Lower lobe of right lung (tissue), 2 donors: ENCODE measurements around the gene CDC37L1. TPM values are rescaled to one million over a fixed set of nuclear protein-coding genes. Genes with fewer than 3 reads are reported as not detected.

Experiments
- ATAC-seq, 2 donors: fragments of 200-7000 bp; cut with Tn5 transposase; one replicate each; pipeline ENCODE4 v1.9.1; 2020 to 2022; ENCODE audit warnings: mild to moderate bottlenecking in 2 of 2, moderate library complexity in 2 of 2
- DNase-seq: peaks from one replicate; pipeline ENCODE4 v3.0.0-alpha.2; 2020
- H3K27ac ChIP-seq: fragments of 200-600 bp; one replicate; pipeline ENCODE4 v1.8.0; 2022
- H3K27me3 ChIP-seq: fragments of 200-600 bp; one replicate; pipeline ENCODE4 v1.8.0; 2022; ENCODE audit warnings: low read depth
- H3K36me3 ChIP-seq: fragments of 200-600 bp; one replicate; pipeline ENCODE4 v1.8.0; 2022; ENCODE audit warnings: mild to moderate bottlenecking
- H3K4me1 ChIP-seq: fragments of 200-600 bp; one replicate; pipeline ENCODE4 v1.8.0; 2022
- H3K4me3 ChIP-seq: fragments of 200-600 bp; one replicate; pipeline ENCODE4 v1.8.0; 2022; ENCODE audit warnings: mild to moderate bottlenecking
- H3K9me3 ChIP-seq: fragments of 200-600 bp; one replicate; pipeline ENCODE4 v1.8.0; 2022
- CTCF ChIP-seq: fragments of 200-600 bp; IDR thresholded peaks from one replicate; pipeline ENCODE4 v1.8.0; 2022; ENCODE audit warnings: antibody characterized with exemption, mild to moderate bottlenecking
- intact Hi-C: fragments of 100-400 bp; cut with DNase I; formaldehyde crosslinking; loops from one replicate; pipeline ENCODE4 v1.11.0; 2022
- total RNA-seq: library from RNA; stranded (reverse); fragmentation: NEBNext Ultra II Directional; extraction: Animal tissue kit (Norgen Biotek cat#: 25700); gene quantifications from one replicate; pipeline ENCODE4 v1.2.1, GENCODE V29; 2021
- donor health status: DM: no; HTN: yes; CAD: no; lungs with severe emphysema.

CDC37L1 gene
- total RNA-seq, 1 donor from 2014 or later = 14.3 TPM

- H3K36me3 ChIP-seq = peaks cover 19% of the 10 kb centered on the region
- H3K27ac ChIP-seq = no peak overlapping the region
- ATAC-seq (no peak), DNase-seq (no peak)
- H3K4me1 ChIP-seq = no peaks in the 10 kb centered on the region
- no peaks in the 10 kb centered on the region for H3K27me3 ChIP-seq
- H3K4me3 ChIP-seq = no peak overlapping the region
- TF ChIP-seq CTCF = no peak
- H3K9me3 ChIP-seq = no peaks in the 10 kb centered on the region
- intact Hi-C loops = no loop called here
Observed at GRCh38 chr9:4725706-4726442, 46.5 kb downstream of the CDC37L1 start.

GRCh38 chr9:4727593-4727992 lies 48.2 kb downstream of the CDC37L1 start:
- H3K4me1 ChIP-seq = no peaks in the 10 kb centered on the region
- no peak overlapping the region for H3K4me3 ChIP-seq
- DNase-seq (no peak), ATAC-seq (no peak)
- H3K27me3 ChIP-seq = no peaks in the 10 kb centered on the region
- H3K36me3 ChIP-seq = peaks cover 2% of the 10 kb centered on the region
- H3K27ac ChIP-seq = no peak overlapping the region
- TF ChIP-seq CTCF = no peak
- intact Hi-C loops = no loop called here
- no peaks in the 10 kb centered on the region for H3K9me3 ChIP-seq

DNA sequence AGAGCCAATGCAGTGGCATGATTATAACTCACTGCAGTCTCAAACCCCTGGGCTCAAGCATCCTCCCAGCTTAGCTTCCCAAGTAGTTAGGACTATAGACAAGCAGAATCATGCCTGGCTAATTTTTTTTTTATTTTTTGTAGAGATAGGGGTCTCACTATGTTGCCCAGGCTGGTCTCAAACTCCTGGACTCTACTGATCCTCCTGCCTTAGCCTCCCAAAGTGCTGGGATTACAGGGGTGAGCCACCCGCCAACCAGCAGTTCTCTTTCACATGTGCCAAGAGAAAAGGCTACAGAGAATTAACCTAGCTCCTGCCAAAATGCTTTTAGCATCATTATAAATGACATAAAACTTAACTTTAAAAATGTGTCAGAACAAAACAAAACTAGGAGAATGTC lies 53.5 kb downstream of the CDC37L1 start:
- Histone ChIP-seq H3K36me3 (no peaks in the 10 kb centered on the region), H3K9me3 (no peaks in the 10 kb centered on the region), H3K4me3 (no peak overlapping the region), H3K27ac (no peak overlapping the region), H3K4me1 (no peaks in the 10 kb centered on the region), H3K27me3 (no peaks in the 10 kb centered on the region)
- no peak for DNase-seq
- no peak for ATAC-seq
- no peak for TF ChIP-seq CTCF
- intact Hi-C loops = loop anchor here (10.0 kb wide), 1 partner anchor 58 kb away; the partner anchor contains the start of gene CDC37L1

- H3K4me1 ChIP-seq = peaks cover 5% of the 10 kb centered on the region
- TF ChIP-seq CTCF = no peak
- no peak overlapping the region for H3K4me3 ChIP-seq
- no peaks in the 10 kb centered on the region for H3K27me3 ChIP-seq
- no peak overlapping the region for H3K27ac ChIP-seq
- H3K9me3 ChIP-seq = no peaks in the 10 kb centered on the region
- ATAC-seq (no peak), DNase-seq (no peak)
- H3K36me3 ChIP-seq = no peaks in the 10 kb centered on the region
- intact Hi-C loops = loop anchor here (10.0 kb wide), 1 partner anchor 59 kb away; the partner anchor contains the start of gene CDC37L1
Observed at GRCh38 chr9:4734150-4734549, 54.8 kb downstream of the CDC37L1 start.

DNA sequence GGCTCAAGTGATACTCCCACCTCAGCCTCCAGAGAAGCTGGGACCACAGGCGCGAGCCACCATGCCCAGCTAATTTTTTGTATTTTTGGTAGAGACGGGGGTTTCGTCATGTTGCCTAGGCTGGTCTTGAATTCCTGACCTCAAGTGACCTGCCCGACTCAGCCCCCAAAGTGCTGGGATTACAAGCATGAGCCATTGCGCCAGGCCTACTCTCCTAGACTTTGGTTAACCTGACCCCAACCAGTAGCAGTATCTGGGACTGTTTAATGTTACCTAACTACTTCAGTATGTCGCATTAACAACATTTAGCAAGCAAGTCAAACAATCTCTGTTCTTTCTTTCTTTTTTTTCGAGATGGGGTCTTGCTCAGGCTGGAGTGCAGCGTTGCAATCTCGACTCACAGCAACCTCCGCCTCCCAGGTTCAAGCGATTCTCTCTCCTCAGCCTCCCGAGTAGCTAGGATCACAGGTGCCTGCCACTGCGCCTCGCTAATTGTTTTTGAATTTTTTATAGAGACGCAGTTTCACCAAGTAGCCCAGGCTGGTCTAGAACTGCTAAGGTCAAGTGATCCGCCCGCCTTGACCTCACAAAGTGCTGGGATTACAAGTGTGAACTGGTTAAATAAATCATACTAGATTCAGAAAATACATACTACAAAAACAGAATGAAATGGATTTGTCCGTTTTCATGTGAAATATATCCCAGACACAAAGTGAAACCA lies 59.7 kb downstream of the CDC37L1 start:
- Histone ChIP-seq H3K4me3 (peak overlapping the region; percentile 98), H3K27me3 (no peaks in the 10 kb centered on the region), H3K36me3 (no peaks in the 10 kb centered on the region), H3K27ac (no peak overlapping the region), H3K9me3 (no peaks in the 10 kb centered on the region), H3K4me1 (peaks cover 19% of the 10 kb centered on the region)
- no peak for ATAC-seq
- no peak for DNase-seq
- intact Hi-C loops = loop anchor here (10.0 kb wide), 1 partner anchor 64 kb away; the partner anchor contains the start of gene CDC37L1
- no peak for TF ChIP-seq CTCF
